Activated naive CD8-positive, alpha-beta T cell treated with anti-CD3 and anti-CD28 coated beads, Interleukin-2, amount 50 U/mL, for 16 hours (primary cell): ENCODE measurements around the gene NPLOC4.
"Not testable (repeated sequence)": the region's sequence is repeated elsewhere in the genome, so short reads cannot be mapped to it uniquely, and the experiment has no call there.

Experiments used
- DNase-seq: peaks from one replicate; pipeline ENCODE4 v3.0.0-alpha.2; 2020; ENCODE audit warnings: low read depth, low spot score

The NPLOC4 gene

DNA sequence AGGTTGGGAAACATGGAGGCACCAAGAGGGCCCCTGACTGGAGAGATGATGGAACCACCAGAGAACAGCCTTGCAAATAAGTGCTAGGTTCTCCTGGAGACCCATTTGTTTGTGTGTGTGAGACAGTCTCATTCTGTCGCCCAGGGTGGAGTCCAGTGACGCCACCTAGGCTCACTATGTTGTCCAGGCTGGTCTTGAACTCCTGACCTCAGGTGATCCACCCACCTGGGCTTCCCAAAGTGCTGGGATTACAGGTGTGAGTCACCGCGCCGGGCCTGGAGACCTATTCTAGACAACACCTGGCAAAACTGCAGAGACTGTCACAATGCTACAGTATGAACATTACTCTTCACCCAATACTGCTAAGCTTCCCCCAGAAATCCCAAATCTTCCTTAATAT lies 1.5 kb downstream of the NPLOC4 start:
- DNase-seq: no peak

DNA sequence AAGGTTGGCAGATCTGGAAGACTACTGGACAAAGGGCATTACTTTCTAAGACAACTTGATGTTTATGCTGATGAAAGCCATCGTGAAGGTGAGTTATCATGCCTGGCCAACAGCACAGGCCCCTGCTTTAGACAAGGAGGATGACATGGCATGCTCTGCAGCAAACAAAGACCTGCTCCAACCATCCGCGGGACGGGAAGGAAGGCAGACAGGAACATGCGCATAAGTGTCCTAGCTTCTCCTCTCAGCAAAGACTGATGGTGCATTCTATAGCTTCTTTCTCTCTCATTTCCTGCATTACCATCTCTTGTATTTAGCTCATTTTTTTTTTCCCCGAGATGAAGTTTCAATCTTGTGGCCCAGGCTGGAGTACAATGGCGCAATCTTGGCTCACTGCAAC lies 5.4 kb downstream of the NPLOC4 start:
- no peak for DNase-seq

DNA sequence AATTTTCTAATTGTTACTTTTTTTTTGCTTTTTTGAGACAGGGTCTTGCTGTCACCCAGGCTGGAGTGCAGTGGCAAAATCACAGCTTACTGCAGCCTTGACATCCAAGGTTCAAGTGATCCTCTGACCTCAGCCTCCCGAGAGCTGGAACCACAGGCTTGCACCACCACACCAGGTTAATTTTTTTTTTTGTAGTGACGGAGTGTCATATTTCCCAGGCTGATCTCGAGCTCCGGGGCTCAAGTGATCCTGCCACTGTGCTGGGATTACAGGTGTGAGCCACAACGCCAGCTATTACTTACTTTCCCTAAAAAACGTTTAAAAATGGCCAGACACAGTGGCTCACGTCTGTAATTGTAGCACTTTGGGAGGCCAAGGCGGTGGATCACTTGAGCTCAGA lies 6.6 kb downstream of the NPLOC4 start:
- DNase-seq: no peak

DNA sequence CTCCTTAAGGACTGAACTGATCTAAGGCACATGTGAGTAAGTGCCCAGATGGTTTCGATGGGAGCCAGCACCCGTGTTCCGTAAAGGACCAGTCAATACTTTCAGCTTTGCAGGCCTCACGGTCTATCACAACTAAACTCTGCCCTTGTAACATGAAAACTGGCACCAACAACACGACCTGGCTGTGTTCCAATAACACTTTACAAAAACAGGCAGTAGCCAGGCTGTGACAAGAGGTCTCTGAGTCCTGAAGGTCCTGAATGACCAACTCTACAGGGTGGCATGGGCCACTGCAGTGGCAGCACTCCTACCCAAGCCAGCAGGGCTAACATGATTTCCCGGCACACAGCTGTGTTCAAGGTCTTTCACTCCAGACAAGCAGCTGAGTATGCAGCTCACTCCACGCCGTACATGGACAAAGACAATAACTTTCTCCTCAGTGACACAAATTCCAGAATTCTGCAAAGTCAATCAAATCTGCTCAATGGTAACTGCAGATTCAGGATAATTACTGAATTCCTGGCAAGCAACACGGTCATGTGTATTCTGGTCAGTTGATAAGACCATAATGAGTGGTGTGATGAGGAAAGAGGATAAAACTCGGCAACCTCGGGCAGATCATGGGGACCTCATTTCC lies 15.3 kb downstream of the NPLOC4 start:
- no peak for DNase-seq

DNA sequence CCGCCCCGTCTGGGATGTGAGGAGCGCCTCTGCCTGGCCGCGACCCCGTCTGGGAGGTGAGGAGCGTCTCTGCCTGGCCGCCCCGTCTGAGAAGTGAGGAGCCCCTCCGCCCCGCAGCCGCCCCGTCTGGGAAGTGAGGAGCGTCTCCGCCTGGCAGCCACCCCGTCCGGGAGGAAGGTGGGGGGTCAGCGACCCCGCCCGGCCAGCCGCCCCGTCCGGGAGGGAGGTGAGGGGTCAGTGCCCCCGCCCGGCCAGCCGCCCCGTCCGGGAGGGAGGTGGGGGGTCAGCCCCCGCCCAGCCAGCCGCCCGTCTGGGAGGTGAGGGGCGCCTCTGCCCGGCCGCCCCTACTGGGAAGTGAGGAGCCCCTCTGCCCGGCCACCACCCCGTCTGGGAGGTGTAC lies 18.6 kb downstream of the NPLOC4 start:
- not testable (repeated sequence) for DNase-seq

- no peak for DNase-seq
Observed at GRCh38 chr17:81616877-81617276, 20.0 kb downstream of the NPLOC4 start.

- no peak for DNase-seq
Observed at GRCh38 chr17:81615401-81615930, 21.4 kb downstream of the NPLOC4 start.

- no peak for DNase-seq
Observed at GRCh38 chr17:81612172-81612970, 24.5 kb downstream of the NPLOC4 start.

GRCh38 chr17:81609541-81610311 lies 27.2 kb downstream of the NPLOC4 start:
- DNase-seq: no peak

GRCh38 chr17:81608605-81609004 lies 28.3 kb downstream of the NPLOC4 start:
- no peak for DNase-seq

DNA sequence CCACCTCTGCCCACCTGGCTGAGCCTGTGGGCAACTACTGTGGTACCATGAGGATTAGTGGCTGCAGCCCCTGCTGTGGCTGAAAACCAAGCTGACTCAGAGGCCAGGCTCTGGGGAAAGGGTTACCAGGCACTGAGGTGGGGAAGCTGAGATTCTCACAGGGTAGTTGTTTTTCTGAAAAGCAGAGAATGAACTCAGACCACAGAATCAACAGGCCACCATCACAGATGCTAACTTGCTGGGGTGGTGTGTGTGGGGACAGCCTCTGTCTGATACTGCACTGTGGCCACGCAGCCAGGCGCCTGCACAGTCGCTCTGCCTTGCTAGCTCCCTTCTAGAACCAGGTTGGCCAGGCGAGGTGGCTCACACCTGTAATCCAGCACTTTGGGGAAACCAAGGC lies 28.8 kb downstream of the NPLOC4 start:
- no peak for DNase-seq

DNA sequence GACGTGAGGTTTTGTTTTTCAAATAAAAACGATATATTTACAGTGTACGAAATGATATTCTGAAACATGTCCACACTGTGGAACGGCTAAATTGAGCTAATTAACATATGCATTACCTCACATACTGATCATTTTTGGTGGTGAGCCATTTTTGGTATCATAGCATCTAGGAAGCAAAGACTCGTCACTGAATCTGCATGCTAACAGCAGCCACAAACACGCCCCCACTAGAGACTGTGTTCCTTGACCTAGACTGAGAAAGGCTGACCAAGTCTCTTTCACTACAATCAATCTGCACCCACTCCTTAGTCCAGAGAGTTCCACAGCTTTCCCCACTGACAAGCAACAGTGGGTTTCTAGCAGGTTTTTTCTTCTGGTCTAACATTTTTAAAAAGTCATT lies 29.5 kb downstream of the NPLOC4 start:
- DNase-seq: no peak

DNA sequence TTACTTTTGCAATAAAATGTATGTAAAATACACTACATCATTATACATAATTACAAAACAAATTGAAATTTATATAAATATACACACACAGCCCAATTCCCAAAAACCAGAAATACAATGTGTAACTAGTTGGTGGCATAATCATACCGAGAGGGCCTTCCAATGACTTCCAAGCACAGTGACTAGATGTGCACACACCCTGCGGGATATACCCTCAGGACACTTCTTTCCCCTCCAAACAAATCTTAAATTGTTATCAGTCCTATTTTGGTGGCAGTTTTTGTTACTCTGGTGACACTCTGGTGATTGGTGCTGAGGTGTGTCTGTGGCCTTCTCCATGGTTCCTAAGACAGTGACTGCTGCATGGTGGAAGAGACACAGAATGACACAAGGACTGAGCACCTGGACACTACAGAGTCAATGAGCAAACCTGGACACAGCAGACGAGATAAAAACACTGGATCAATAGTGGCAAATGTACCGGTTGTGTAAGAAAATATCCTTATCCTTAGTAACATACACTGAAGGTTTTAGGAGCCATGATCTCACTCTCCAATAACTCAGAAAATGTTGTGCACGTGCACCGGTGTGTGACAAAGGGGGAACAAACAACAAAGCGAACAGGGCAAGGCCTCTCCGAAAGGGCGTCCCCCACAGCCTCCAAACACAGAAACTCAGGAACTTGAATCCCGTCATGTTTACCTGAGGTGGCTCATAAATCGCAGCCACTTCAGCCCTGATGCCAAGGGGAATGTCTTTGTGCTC lies 32.9 kb downstream of the NPLOC4 start:
- DNase-seq: no peak

DNA sequence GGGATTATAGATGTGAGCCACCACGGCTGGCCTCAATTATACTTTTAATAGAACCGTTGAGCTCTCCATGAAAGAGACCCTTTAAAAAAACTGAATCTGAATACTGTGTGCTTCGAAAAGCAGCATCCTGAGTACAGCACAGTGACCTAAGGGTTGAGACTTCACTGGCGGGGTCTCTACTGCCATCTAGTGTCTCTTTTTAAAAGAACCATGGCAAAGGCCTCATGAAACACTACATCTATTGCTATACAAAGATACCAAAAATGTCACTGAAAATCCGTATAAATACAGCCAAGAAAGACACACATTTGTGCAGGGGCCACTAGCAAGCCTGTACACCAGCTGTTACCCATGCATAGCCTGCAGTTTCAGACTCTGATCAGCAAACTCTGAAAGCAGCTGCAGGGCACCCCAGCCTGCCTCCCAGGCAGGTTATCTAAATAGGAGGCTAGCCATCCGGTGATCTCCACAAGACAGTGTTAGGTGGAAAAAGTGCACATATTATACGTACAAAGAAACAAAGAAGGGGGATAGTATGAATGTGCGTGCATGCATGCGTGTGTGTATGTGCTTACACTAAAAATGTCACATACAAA lies 35.3 kb downstream of the NPLOC4 start:
- no peak for DNase-seq

- DNase-seq: no peak
Observed at GRCh38 chr17:81599719-81600486, 37.0 kb downstream of the NPLOC4 start.

DNA sequence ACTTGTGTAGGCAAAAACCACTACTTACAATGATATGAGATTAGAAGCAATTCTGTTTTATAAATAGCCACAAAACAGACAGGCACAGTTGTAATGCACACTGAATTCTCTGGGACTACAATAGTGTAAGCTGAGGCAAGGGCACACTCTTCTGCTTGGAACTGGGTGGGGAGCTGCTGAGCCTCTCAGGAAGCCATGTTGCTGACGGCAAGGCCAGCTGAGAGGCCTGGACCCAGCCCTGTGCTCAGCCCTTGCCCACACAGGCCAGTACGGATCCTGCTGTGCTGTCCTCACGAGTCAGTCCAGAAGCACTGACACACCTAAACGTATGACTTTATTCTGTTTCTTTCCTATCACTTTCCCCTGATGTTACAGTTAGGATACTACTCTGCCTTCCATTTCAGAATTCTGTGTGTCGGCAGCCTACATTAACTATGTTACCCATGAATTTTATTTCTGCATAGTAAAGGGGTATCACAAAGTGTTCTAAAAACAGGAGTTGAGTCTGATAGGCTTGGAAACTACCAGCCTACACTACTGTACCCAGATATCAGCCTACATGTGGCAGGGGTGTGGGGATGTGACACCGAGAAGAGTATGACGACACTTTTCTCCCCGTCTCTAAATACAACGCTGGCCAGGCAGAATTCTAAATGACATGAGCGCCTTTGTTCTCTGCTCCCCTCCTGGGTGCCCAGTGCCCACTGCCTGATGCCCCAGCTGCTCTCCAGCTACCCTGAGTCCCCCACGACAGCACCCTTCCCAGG lies 43.6 kb downstream of the NPLOC4 start:
- DNase-seq: no peak

DNA sequence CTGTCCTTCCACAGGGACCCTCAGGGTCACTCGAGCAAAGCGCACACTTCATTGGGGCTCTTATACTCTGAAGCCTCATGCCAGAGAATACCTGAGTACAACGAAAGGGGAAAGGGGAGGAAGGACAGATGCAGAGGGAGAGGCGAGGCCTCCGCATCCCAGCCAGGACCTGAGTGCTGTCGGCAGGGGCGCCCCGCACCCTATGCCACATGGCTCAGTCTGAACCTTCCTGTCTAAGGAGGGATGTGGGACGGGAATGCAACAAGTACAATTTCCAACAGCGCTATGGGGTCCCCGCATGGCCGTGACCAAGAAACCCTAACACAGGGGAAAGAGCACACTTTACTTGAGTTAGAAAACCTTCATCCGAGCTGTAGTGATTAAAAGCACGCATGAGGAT lies 44.9 kb downstream of the NPLOC4 start:
- no peak for DNase-seq

GRCh38 chr17:81590121-81590520 lies 46.8 kb downstream of the NPLOC4 start:
- DNase-seq: no peak

GRCh38 chr17:81589612-81590011 lies 47.3 kb downstream of the NPLOC4 start:
- no peak for DNase-seq

GRCh38 chr17:81586096-81586495 lies 50.8 kb downstream of the NPLOC4 start:
- no peak for DNase-seq
